ENCODE measurements around the gene NEK2. TPM values are rescaled to one million over a fixed set of nuclear protein-coding genes. Genes with fewer than 3 reads are reported as not detected.
"Not testable (repeated sequence)": the region's sequence is repeated elsewhere in the genome, so short reads cannot be mapped to it uniquely, and the experiment has no call there.

NEK2 gene
- total and polyA plus RNA-seq, 2 of the 13 experiments (the other 11 are each of a cell fraction or from before 2014, with no cell fraction given): 10.9 to 40.8 TPM

GRCh38 chr1:211637066-211637465, 38.4 kb downstream of the NEK2 start (continued):
- TF ChIP-seq SP4 (CRISPR knock-in tag; IDR thresholded peaks at IDR 0.05): no peak
- no peak for TF ChIP-seq TRAFD1 (CRISPR knock-in tag; IDR thresholded peaks at IDR 0.05; ENCODE audit: borderline replicate concordance)
- TF ChIP-seq ZNF550 (CRISPR knock-in tag; IDR thresholded peaks at IDR 0.05; ENCODE audit: borderline replicate concordance): no peak
- no peak for TF ChIP-seq GTF2F1 (IDR thresholded peaks at IDR 0.05; ENCODE audit: low read length)
- TF ChIP-seq ZBTB3 (CRISPR knock-in tag; IDR thresholded peaks at IDR 0.05; ENCODE audit: borderline replicate concordance, low read depth): no peak

GRCh38 chr1:211636575-211637029, 38.8 kb downstream of the NEK2 start:
- POLR2A ChIA-PET; BruUV-seq (replicated peaks); CTCF ChIA-PET (ENCODE audit: low intra/inter-chr PET ratio, low total read pairs); H3K9ac ChIP-seq (ENCODE audit: insufficient read depth, low read depth, low read length); H3K4me2 ChIP-seq (ENCODE audit: low read depth, low read length); H3K4me3 ChIP-seq (replicated peaks in 1 of 3; ENCODE audit: insufficient read depth in 1 of 3, low read depth in 2 of 3, low read length in 3 of 3); H3K79me2 ChIP-seq (ENCODE audit: insufficient read depth, low read length); H2AFZ ChIP-seq (ENCODE audit: low read length); H3K9me3 ChIP-seq (ENCODE audit: low read length); H3K36me3 ChIP-seq (replicated peaks in 1 of 2; ENCODE audit: control insufficient read depth in 1 of 2, insufficient read depth in 2 of 2, low read length in 2 of 2); H4K20me1 ChIP-seq (ENCODE audit: insufficient read depth, low read length); H3K27ac ChIP-seq (ENCODE audit: extremely low read length, insufficient read depth, low read length); in situ Hi-C loops (cut with HindIII; ENCODE audit: extremely low pct_ligation_motif_present, low pct_unique_long_range_greater_than_20kb); intact Hi-C loops (cut with micrococcal nuclease; ENCODE audit: unreplicated experiment); H3K27me3 ChIP-seq (ENCODE audit: control insufficient read depth in 1 of 2, insufficient read depth in 2 of 2, low read length in 2 of 2): not testable (repeated sequence)
- ATAC-seq (peak; percentile 84), FAIRE-seq (peak; percentile 46), DNase-seq (ENCODE audit: low spot score) (peak; percentile 93)
- peaks cover 88% of the 10 kb centered on the region for H3K4me1 ChIP-seq (ENCODE audit: insufficient read depth, low read length)
- WGBS (ENCODE audit: low lambda C conversion rate): 31% methylated on average over 4 of the region's 9 CpGs
- TF ChIP-seq KDM1A (CRISPR knock-in tag; IDR thresholded peaks at IDR 0.05) (peak; percentile 61; the same call in 1 of the 2 replicates), ZNF609 (CRISPR knock-in tag; IDR thresholded peaks at IDR 0.05; ENCODE audit: borderline replicate concordance) (peak; percentile 52; the same call in 1 of the 2 replicates), ZNF574 (CRISPR knock-in tag; IDR thresholded peaks at IDR 0.05) (peak; percentile 59), FOXK1 (CRISPR knock-in tag; IDR thresholded peaks at IDR 0.05; ENCODE audit: borderline replicate concordance, low read depth) (peak; percentile 65; the same call in 1 of the 2 replicates), THAP11 (CRISPR knock-in tag; IDR thresholded peaks at IDR 0.05) (peak; percentile 31; the same call in 1 of the 2 replicates), SOX5 (CRISPR knock-in tag; IDR thresholded peaks at IDR 0.05; ENCODE audit: borderline replicate concordance) (peak; percentile 91), ELF1 (CRISPR knock-in tag; IDR thresholded peaks at IDR 0.05) (peak; percentile 42; the same call in 1 of the 2 replicates), NCOA2 (CRISPR knock-in tag; IDR thresholded peaks at IDR 0.05) (peak; percentile 45; the same call in 1 of the 2 replicates), MXI1 (IDR thresholded peaks at IDR 0.05; ENCODE audit: borderline replicate concordance, low read depth, low read length) (peak; percentile 51; the same call in 1 of the 3 replicates), HMG20A (CRISPR knock-in tag; IDR thresholded peaks at IDR 0.05; ENCODE audit: borderline replicate concordance) (peak; percentile 77; the same call in 1 of the 2 replicates)

All from HepG2 (cell line).